ENCODE data around the gene ONECUT3. TPM values are rescaled to one million over a fixed set of nuclear protein-coding genes. Genes with fewer than 3 reads are reported as not detected.
A peak's percentile ranks its signal among the peaks of the same experiment; 100 is the strongest.

The ONECUT3 gene
- total and polyA plus RNA-seq, 8 donors = 0.06 to 0.08 (median 0.07) TPM; not detected in 2

DNA sequence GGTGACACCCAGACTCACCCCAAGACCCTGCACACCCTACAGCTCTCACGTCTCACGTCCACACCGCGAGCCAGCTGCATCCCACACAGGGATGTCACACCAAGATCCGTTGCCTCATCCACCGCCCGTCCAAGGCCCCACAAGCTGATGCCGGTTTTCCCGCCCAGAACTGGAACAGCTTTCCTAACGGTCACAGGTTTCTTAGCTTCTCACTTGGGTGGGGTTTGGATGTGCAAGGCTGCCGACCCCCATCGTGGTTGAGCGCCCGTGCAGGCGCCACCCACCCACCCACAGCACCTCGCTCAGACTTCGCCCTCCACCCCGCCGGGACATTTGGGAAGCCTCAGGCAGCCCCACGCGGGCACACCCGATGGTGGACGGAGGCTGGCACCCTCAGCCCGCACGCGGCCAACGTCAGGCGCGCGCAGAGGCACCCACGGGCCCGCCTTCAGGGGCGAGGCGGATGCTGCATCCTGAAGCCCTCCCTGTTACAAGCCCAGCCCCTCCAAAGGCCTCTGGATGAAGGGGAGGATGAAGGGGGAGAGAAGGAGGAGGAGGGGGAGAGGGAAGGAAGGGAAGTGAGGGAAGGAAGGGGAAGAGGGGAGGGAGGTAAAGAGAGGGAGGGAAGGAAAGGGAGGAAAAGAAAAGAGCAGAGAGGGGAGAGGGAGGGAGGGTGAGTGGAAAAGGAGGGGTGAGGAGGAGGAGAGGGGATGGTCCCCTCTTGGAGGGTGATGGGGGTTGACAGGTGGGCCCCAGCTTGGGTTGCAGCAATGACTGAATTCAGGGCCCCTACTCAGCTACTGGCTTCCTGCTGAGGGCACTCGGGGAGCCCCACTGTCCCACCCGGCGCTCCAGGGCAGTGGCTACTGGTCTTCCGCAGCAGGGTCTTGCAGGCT lies 12.8 kb downstream of the ONECUT3 start:
- no peaks in the 10 kb centered on the region for H3K36me3 ChIP-seq
- no peak overlapping the region for H3K27ac ChIP-seq
- peaks cover 83 to 100% of the 10 kb centered on the region in 2 donors for H3K27me3 ChIP-seq
- peaks cover 0 to 9% of the 10 kb centered on the region in 2 donors for H3K9me3 ChIP-seq
- TF ChIP-seq, protein P1, sequence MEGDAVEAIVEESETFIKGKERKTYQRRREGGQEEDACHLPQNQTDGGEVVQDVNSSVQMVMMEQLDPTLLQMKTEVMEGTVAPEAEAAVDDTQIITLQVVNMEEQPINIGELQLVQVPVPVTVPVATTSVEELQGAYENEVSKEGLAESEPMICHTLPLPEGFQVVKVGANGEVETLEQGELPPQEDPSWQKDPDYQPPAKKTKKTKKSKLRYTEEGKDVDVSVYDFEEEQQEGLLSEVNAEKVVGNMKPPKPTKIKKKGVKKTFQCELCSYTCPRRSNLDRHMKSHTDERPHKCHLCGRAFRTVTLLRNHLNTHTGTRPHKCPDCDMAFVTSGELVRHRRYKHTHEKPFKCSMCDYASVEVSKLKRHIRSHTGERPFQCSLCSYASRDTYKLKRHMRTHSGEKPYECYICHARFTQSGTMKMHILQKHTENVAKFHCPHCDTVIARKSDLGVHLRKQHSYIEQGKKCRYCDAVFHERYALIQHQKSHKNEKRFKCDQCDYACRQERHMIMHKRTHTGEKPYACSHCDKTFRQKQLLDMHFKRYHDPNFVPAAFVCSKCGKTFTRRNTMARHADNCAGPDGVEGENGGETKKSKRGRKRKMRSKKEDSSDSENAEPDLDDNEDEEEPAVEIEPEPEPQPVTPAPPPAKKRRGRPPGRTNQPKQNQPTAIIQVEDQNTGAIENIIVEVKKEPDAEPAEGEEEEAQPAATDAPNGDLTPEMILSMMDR (IDR thresholded peaks at IDR 0.05) = no peak
- H3K4me1 ChIP-seq = no peaks in the 10 kb centered on the region
- DNase-seq (no peak), ATAC-seq (no peak)
- no peak overlapping the region for H3K4me3 ChIP-seq
- intact Hi-C loops (cut with DNase I) = loop anchor here in 1 of 2 donors (10.0 kb wide), 1 partner anchor 81 kb away; no protein-coding TSS in a partner anchor

DNA sequence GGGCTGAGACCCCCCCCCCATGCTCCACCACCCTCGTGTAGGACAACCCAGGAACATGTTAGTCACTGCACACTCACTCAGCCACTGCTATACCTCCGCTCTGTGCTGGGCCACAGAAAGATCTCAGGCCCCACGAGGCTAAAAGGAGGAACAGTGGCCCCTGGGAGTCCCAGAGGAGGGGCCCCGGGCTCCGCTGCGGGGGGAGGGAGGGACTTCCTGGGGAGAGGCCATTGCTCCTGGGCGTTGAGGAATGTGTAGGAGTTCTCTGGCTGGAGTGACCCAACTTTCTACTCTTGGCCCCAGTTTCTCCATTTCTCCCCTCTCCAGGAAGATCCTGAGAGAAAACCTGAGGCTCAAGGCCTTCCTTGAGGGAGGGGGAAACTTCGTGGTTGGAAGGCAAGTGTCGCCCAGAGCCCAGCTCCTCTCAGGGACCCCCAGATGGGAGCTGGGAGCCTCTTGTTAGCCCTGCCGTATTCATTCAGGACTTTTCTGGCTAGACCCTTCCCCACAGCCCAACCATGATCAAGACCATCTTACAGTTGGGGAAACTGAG lies 13.6 kb downstream of the ONECUT3 start:
- Histone ChIP-seq H3K36me3 (no peaks in the 10 kb centered on the region), H3K27ac (no peak overlapping the region), H3K9me3 (peaks cover 0 to 15% of the 10 kb centered on the region in 2 donors), H3K4me3 (no peak overlapping the region), H3K27me3 (peaks cover 76 to 100% of the 10 kb centered on the region in 2 donors), H3K4me1 (no peaks in the 10 kb centered on the region)
- TF ChIP-seq, protein P1 (IDR thresholded peaks at IDR 0.05) = no peak
- no peak for ATAC-seq
- DNase-seq = no peak
- intact Hi-C loops (cut with DNase I) = loop anchor here in 1 of 2 donors (10.0 kb wide), 1 partner anchor 82 kb away; no protein-coding TSS in a partner anchor

- Histone ChIP-seq H3K36me3 (no peaks in the 10 kb centered on the region), H3K4me3 (no peak overlapping the region), H3K27me3 (peaks cover 69 to 100% of the 10 kb centered on the region in 2 donors), H3K27ac (no peak overlapping the region), H3K4me1 (no peaks in the 10 kb centered on the region), H3K9me3 (peaks cover 0 to 15% of the 10 kb centered on the region in 2 donors)
- TF ChIP-seq, protein P1 (IDR thresholded peaks at IDR 0.05) = peak; percentile 91 to 94
- DNase-seq = peak in 3 of 4 donors; percentile 20 to 87 (median 47)
- intact Hi-C loops (cut with DNase I) = loop anchor here in 1 of 2 donors (10.0 kb wide), 1 partner anchor 83 kb away; no protein-coding TSS in a partner anchor
- peak; percentile 86 for ATAC-seq
Measured at GRCh38 chr19:1767464-1767933, 14.2 kb downstream of the ONECUT3 start.

DNA sequence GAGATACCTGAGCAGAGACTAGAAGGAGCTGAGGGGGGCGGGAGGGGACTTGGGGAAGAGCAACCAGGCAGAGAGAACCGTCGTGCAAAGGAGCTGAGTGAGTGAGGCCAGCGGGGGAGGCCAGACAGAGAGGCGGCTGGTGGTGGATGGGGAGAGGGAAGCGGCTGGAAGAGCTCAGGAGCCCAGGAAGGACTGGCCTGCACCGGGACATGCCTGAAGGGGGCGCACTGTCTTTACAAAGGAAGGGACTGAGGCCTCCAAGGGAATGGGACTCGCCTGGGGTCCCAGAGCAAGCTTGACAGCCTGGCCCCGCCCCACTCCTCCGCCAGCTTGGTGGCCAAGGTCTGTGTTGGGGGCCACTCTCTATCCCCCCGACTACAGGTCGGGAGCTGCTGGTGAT lies 14.9 kb downstream of the ONECUT3 start:
- TF ChIP-seq, protein P1 (IDR thresholded peaks at IDR 0.05) = peak in 1 of 2 donors; percentile 25
- no peaks in the 10 kb centered on the region for H3K4me1 ChIP-seq
- intact Hi-C loops (cut with DNase I) = loop anchor here in 1 of 2 donors (10.0 kb wide), 1 partner anchor 83 kb away; no protein-coding TSS in a partner anchor
- peaks cover 0 to 15% of the 10 kb centered on the region in 2 donors for H3K9me3 ChIP-seq
- peaks cover 62 to 100% of the 10 kb centered on the region in 2 donors for H3K27me3 ChIP-seq
- H3K36me3 ChIP-seq = no peaks in the 10 kb centered on the region
- ATAC-seq = no peak
- DNase-seq = no peak
- H3K4me3 ChIP-seq = no peak overlapping the region
- H3K27ac ChIP-seq = no peak overlapping the region

Data from left lung (tissue), 10 donors.